Tibial nerve (tissue), 4 donors: ENCODE results near the gene ADD3.

Source experiments
- EP300 ChIP-seq, 2 donors: sonication (generic); formaldehyde crosslinking; IDR thresholded peaks; one replicate each; pipeline ENCODE4 v1.6.1; 2017; ENCODE audit warnings: antibody characterized with exemption in 2 of 2, mild to moderate bottlenecking in 1 of 2
- POLR2A ChIP-seq, 2 donors: fragments of 450-650 bp; IDR thresholded peaks; one replicate each; pipeline ENCODE4 v1.6.1; 2017; ENCODE audit warnings: antibody characterized with exemption in 2 of 2, mild to moderate bottlenecking in 2 of 2, moderate library complexity in 2 of 2
- TF ChIP-seq, protein P1 (sequence below), 5 experiments: fragments of 200-600 bp in 3 of 5; fragments of 450-650 bp in 2 of 5; sonication (generic) in 3 of 5; IDR thresholded peaks; one replicate each; pipeline ENCODE4 v1.5.1; 2016 to 2019; ENCODE audit warnings: antibody characterized with exemption in 5 of 5, mild to moderate bottlenecking in 3 of 5, moderate library complexity in 2 of 5

DNA sequence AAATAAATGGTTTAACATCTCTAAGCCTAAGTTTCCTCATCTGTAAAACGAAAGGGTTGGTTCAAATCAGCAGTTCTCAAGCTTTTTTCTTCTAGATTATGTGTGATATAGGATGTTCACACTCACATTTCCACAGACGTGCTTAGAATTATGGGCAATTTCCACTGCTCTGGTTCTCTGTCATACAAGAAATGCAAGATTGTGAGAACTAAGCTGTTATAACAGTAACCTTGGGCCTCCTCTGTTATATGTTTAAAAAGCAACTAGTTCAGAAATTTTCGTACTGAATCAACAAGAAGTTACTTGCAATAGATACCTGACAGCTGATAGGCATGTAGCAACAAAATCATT, 33.7 kb downstream of the ADD3 start:
- TF ChIP-seq, protein P1, sequence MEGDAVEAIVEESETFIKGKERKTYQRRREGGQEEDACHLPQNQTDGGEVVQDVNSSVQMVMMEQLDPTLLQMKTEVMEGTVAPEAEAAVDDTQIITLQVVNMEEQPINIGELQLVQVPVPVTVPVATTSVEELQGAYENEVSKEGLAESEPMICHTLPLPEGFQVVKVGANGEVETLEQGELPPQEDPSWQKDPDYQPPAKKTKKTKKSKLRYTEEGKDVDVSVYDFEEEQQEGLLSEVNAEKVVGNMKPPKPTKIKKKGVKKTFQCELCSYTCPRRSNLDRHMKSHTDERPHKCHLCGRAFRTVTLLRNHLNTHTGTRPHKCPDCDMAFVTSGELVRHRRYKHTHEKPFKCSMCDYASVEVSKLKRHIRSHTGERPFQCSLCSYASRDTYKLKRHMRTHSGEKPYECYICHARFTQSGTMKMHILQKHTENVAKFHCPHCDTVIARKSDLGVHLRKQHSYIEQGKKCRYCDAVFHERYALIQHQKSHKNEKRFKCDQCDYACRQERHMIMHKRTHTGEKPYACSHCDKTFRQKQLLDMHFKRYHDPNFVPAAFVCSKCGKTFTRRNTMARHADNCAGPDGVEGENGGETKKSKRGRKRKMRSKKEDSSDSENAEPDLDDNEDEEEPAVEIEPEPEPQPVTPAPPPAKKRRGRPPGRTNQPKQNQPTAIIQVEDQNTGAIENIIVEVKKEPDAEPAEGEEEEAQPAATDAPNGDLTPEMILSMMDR (IDR thresholded peaks at IDR 0.05) = no peak
- TF ChIP-seq POLR2A (IDR thresholded peaks at IDR 0.05) (no peak), EP300 (IDR thresholded peaks at IDR 0.05) (no peak)
